Measurements from ENCODE around the gene ZBTB7C. TPM values are rescaled to one million over a fixed set of nuclear protein-coding genes. Genes with fewer than 3 reads are reported as not detected.

ZBTB7C gene
- total RNA-seq, 2 donors from 2014 or later = 4.2 to 5.6 TPM

DNA sequence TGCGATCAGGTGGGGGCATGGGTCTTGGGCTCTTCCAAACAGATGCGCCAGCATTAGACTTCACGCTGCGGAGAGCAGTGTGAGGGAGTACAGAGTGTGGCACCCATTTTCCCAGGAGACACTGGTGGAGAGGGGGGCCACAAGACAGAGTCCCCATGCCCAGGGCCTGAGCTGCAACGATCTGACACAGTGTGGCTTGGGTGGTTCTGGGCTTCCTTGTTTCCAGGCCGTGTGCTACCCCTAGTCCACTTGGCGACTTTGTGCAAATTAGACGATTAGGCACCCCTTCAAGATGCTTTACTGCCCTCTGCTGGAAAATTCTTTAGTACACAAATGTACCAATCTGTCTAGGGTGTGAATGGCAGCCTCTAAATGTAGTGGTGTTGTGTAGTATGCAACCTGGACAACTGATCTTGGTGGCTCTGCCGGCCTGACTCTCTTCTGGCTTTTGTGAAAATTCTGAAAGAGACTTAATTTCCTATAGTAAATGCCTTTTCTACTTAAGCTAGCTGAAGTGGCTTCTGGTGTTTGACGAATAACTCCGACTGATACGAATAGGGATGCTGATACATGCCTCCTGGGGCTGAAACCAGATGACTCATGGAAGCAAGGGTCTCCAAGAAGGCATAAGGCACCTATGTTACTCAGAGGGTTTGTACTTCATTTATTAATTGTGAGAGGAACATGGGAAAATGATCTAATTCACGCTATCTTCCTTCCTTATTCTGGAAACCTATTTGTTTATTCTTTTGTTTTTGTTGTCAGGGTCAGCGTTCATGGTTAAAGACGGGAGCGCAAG lies 386.5 kb downstream of the ZBTB7C start:
- no peak for DNase-seq
- intact Hi-C loops (cut with DNase I) = loop anchor here (1.0 to 5.0 kb wide), 2 partner anchors 250 kb away; no protein-coding TSS in a partner anchor

DNA sequence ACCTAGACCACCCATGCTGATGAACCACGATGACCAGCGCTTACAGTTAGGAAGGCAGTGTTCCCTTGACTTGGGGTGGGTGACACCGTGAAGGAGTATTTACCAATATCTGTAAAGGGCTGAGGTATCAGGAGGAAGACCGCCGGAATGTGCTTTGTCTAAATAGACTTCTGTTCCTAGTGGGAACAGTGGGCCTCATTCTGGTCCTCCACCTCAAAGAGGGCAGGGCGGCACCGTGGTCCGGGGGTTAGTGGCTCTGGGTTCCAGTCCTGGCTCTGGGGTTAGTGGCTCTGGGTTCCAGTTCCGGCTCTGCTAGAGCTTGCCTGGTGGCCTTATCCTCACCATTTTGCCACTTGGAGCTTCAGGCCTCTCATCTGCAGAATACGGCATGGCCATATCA lies 387.2 kb downstream of the ZBTB7C start:
- ATAC-seq = no peak
- DNase-seq = no peak
- intact Hi-C loops (cut with DNase I) = loop anchor here (1.0 to 5.0 kb wide), 2 partner anchors 250 kb away; no protein-coding TSS in a partner anchor

More for the DNA sequence above, 386.5 kb downstream of the ZBTB7C start:
- peak; percentile 59 to 61 for ATAC-seq

DNA sequence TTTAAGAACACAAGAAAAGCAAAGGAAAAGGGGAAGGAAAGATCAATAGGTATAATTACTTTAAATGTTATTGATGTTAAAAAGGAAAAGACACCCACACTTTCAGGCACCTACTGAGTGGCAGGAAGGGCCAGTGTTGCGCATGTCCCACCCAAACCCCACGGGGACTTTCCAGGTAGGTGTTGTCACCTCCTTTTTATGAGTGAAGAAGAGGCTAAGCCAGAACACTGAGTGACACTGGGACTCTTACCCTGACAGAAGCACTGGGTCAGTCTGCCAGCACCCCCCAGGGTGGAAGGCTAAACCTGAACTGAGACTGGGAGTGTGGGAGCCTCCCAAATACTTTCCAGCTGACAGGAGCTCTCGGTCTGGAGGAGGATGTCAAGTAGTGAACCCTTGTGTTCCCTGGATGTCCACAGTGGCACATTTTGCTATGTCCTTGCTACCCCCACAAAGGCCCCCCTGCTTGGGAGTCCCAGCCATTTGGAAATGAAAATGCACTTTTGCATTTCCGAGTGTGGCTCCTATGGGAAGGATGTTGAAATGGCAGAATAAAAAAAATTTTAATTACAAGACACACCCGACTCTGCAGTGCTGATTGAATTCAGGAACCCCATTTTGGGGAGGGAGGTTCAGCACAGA lies 387.8 kb downstream of the ZBTB7C start:
- ATAC-seq = no peak

DNA sequence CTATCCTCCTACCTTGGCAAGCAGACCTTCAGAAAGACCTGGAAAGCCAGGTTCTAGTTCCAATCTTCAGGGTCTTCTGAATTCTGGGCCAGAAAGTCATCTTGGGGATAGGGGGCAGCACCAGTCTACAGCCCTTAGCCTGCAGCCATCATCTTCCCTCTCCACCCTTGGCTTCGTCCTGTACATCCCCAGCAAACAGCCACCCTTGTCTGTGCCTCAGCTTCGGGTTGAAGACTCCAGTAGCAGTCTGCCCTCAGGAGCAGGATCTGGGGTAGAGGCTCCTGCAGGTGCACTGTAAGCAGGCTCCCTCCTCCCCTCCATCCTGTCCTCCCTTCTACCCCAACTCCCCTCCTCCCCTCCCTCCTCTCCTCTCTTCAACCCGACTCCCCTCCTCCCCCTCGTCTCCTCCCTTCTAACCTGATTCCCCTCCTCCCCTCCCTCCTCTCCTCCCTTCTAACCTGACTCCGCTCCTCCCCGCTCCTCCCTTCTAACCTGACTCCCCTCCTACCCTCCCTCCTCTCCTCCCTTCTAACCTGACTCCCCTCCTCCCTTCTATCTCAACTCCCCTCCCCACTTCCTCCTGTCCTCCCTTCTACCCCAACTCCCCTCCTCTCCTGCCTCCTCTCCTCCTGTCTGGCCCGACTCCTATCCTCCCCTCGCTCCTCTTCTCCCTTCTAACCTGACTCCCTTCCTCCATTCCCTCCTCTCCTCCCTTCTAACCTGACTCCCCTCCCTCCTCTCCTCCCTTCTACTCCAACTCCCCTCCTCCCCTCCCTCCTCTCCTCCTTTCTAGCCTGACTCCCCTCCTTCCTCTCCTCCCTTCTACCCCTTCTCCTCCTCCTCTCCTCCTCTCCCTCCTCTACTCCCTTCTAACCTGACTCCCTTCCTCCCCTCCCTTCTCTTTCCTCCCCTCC lies 388.6 kb downstream of the ZBTB7C start:
- DNase-seq (no peak), ATAC-seq (no peak)
- intact Hi-C loops (cut with DNase I) = loop anchor here in 1 of 2 donors (5.0 kb wide), 1 partner anchor 248 kb away; no protein-coding TSS in a partner anchor

More for the DNA sequence above, 387.8 kb downstream of the ZBTB7C start:
- DNase-seq = no peak
- intact Hi-C loops (cut with DNase I) = loop anchor here in 1 of 2 donors (5.0 kb wide), 1 partner anchor 249 kb away; no protein-coding TSS in a partner anchor

DNA sequence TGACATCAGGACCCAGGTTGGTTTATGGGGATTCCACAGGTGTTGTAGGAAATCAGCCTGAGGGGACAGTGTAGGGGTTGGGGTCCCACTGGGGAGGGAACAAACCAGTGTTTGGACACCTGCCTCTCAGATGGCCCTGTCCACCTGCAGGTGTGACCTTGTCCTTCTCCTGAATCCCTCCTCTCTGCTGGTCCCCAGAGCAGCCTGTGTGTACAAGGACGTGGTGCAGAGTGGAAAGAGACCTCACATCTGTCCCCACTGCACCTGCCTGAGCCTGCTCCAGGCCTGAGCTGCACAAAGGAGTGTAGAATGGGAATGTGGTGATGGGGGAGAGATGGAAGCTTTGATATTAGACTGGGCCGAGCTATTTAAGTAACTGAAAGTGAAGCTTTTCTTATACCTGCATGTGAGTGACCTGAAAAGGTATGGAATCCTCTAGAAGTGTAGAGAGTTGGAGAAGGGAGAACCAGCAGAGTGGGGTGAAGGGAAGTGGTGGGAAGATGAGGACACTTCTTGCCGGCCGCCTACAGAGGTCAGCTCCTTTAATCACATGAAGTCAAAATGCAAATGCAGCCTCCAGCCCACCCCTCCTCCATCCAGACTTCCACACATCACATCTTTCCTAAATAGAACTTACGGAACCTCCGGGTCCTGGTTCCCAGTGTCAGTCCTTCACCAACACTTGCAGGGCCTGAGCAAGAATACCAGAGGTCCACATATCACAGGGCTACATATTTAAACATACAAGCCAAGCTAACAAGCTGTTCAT lies 389.4 kb downstream of the ZBTB7C start:
- no peak for DNase-seq

DNA sequence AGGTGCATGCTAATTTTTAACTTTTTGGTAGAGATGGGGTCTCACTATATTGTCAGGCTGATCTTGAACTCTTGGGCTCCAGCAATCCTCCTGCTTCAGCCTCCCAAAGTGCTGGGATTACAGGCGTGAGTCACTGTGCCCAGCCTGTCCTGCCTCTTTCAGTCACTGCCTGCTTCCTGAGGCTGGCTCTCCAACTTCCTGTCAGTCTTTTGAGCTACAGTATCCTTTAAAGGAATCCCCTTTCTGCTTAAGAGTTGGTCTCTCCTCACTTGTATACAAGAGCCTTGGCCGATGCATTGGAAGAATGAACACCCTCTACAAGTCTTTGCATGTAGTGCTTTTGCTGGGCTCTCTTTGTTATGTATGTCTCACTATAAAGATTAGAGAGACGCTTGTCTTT lies 390.3 kb downstream of the ZBTB7C start:
- DNase-seq (no peak), ATAC-seq (no peak)
- intact Hi-C loops (cut with DNase I) = no loop called here

More for the DNA sequence above, 389.4 kb downstream of the ZBTB7C start:
- intact Hi-C loops (cut with DNase I) = loop anchor here in 1 of 2 donors (5.0 kb wide), 1 partner anchor 247 kb away; no protein-coding TSS in a partner anchor
- no peak for ATAC-seq

DNA sequence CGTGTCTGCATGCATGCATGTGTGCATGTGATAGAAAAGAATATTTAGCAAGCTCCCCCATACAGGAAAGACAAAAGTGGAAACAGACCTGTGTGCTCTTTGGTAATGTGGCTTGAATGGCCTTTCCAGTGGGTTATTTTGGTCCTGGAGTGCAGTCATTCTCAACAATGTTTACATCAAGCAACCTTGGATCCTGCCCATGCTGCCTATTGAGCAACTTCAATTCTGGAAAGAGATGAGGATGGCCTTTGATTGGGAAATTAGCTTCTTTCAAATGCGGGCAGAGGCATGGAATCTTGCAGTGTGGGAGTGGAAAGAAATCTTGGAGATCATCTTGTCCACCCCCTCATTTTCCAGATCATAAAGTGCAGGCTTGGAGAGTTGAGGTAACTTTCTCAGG lies 391.5 kb downstream of the ZBTB7C start:
- intact Hi-C loops (cut with DNase I) = no loop called here
- DNase-seq (no peak), ATAC-seq (peak in 1 of 2 donors; percentile 35)

DNA sequence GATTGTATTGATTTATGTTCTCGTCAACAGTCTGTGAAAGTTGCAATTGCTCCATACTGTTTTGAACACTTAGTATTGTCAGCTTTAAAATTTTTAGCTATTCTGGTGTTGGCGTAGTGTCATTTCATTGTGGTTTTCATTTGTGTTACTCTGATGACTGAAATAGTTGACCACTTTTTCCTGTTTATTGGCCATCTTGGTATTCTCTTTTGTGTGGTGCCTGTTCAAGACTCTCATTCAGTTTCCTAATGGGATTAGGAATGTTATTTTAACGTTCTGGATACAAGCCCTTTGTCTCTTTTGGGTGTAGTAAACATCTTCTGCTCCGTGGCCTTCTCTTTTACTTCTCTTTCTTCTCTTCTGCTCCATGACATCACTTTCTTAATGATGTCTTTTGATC lies 396.0 kb downstream of the ZBTB7C start:
- ATAC-seq = no peak
- intact Hi-C loops (cut with DNase I) = no loop called here
- no peak for DNase-seq

DNA sequence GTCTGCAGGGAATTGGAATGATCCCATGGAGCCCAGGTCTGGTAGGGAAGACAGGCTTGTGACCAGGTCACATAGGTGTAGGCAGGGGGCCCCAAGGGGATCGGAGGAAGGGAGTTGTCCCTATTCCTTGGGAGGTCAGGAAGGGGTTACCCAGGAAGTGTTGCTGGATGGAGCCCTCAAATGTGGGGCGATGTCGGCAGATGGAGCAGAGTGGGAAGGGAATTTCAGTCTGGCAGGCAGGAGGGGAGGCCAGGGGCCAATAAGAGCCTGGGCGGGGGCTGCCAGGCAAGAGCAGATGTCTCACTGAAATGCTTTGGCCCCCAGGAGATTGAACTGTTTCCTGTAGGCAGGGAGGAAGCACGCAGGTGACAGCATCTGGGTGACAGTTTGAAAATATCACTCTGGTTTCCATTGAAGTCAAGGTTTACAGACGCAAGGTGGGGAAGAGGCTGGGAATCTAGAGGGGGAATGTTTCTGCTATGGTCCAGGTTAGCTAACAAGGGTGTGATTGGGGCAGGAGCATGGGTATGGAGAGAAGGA lies 397.2 kb downstream of the ZBTB7C start:
- intact Hi-C loops (cut with DNase I) = no loop called here
- ATAC-seq = no peak
- DNase-seq = no peak

DNA sequence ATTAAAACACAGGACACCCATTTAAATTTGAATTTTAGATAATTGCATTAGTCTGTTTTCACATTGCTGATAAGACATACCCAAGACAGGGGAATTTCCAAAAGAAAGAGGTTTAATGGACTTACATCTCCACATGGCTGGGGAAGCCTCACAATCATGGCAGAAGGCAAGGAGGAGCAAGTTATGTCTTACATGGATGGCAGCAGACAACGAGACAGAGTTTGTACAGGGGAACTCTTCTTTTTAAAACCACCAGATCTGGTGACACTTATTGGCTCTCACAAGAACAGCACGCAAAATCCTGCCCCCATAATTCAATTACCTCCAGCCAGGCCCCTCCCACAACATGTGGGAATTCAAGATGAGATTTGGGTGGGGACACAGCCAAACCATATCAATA lies 398.9 kb downstream of the ZBTB7C start:
- intact Hi-C loops (cut with DNase I) = no loop called here
- DNase-seq = no peak
- no peak for ATAC-seq

DNA sequence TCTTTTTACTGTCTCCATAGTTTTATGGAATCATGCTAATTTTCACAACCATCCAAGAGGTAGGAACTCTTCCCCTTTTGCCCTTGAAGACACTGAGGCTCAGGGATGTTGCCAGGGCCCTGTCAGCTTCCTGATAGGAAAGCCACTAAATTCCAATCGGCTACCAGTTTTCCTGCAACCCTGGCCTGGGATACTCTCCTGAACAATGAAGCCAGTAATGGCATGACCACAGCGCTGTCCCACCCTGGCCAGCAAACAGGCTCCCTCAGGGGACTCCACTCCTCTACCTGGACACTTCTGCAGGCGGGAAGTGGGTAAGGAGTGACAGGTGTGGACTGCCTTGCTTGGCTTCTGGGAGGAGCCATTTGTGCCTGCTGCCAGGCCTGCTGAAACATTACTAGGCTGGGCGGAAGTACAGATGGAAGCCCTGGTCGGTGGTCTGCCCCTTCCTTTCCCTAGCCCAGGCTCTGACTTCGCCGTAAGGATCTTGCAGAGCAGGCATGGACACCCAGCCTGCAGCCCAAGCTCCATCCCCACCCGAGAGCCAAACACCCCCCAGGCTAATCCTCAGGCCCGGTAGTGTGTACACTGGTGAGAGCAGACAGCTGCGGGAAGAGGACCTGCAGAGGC lies 400.0 kb downstream of the ZBTB7C start:
- DNase-seq (no peak), ATAC-seq (no peak)
- intact Hi-C loops (cut with DNase I) = no loop called here

DNA sequence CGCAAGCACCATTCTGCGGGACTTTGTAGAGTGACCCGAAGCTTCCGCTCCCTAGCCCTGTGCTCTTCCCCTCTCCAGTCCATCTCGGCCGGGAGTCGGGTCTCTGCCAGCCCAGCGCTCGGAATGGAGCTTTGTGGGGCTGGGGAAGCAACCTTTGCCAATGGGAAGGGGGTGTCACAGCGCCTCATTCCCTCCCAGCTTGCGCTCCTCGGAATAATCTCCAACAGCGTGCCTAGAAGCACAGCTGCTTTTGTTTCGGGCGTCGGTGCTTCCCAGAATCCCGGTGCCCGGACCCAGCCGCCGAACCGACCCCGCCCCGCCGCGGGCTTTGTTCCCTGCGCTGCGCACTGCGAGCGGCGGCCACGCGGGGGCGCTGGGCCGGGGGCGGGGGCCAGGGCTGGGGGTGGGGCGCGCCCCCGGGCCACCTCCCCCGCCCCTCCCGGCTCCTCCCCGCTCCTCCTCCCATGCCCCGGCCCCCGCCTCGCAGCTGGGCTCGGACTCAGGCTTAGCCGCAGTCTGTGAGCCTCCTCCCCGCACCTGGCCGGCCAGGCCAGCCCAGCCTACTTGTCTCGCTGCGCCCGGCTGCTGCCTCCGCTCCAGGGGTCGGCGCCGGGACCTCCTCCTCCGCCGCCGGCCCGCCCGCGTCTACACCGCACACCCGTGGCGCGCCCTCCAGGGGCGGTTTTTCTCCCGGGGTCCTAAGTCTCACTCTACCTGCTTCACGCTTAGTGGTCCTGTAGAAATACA lies 401.1 kb downstream of the ZBTB7C start:
- intact Hi-C loops (cut with DNase I) = no loop called here
- DNase-seq (peak; percentile 72), ATAC-seq (peak; percentile 90 to 92)

DNA sequence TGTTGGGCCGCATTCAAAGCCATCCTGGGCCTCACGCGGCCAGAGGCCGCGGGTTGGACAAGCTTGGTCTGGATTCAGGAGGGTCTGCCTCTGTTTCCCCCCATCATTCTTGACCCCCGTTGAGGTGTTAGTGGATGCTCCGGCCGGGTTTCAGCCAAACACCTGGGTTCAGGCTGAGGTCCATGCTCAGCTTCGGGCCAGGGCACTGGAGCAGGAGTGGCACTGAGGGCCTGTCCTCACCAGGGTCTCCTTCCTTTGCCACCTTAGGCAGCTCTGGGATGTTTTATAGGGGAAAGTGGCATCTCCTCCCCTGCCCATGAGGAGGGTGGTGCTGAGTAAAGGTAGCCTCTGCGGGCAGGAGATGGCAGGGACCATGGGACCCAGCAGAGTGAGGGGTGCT lies 401.8 kb downstream of the ZBTB7C start:
- no peak for ATAC-seq
- no peak for DNase-seq
- intact Hi-C loops (cut with DNase I) = no loop called here

DNA sequence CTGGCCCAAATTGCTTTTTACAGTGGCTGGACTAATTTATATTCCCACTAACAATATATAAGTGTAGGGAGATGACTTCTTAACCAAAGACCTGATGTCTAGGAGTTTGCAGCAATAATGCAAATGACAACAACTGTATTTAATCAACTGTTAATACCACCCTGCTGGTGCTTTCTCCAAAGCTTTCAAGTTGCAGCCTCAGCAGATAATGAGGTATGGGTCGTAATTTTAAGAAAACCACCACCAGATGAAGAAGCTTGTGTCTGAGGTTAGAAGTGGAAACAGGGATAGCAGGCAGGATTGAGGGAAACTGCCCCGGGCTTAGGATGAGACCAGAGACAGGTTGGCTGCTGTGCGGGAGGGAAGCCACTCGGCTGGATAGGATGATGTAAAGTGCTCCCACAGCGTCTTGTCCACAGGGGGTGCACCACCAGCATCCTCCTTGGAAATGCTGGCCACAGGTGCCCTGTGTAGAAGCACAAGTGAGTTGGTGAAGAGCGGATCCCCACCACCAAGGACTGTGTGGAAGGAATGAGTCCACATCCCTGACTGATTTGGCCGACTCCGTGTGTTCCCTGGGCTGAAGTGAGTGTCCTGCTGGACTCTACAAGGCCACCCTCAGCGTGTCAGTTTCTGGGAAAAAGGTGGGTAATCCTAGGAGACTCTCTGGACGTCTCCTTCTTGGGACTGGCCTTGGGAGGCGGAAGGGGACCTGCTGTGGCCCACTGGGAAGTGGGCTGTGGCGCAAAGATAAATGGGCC lies 402.6 kb downstream of the ZBTB7C start:
- ATAC-seq = no peak
- no peak for DNase-seq
- intact Hi-C loops (cut with DNase I) = no loop called here

DNA sequence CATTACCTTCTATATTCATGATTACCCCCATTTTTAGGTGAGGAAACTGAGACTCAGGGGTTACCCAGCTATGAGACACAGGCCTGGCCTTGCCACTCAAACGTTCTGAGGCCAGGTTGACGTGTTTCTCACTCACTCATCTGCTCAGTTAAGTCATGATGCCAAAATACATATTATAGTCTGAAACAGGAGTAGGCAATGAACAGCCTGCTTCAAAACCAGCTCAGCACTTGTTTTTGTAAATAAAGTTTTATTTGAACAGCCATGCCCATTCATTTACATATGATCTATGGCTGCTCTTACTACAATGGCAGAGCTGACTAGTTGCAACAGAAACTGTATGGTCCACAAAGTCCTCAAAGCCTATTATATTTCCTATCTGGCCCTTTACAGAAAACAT lies 404.6 kb downstream of the ZBTB7C start:
- no peak for DNase-seq
- ATAC-seq = no peak
- intact Hi-C loops (cut with DNase I) = loop anchor here in 1 of 2 donors (5.0 kb wide), 1 partner anchor 77 kb away; no protein-coding TSS in a partner anchor
